ENCODE data around the gene RNF138. TPM values are rescaled to one million over a fixed set of nuclear protein-coding genes. Genes with fewer than 3 reads are reported as not detected.

The RNF138 gene
- total and polyA plus RNA-seq, 2 of the 13 experiments (the other 11 are each of a cell fraction or from before 2014, with no cell fraction given): 14.6 to 33.6 TPM

DNA sequence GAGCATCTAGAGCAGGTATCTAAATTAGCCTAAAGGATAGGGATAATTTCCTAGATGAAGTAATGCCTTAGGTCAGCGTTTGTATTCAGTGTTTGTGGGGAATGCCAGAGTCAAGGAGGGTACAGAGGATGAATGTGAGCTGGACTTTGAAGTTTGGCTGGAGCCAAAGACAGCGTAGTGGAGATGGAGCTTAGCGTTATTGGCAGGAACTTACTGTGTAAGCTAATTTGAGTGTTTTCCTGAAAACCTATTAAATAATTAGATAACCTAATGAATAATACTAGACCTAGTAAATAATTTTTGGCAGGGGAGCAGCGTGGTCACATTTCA, 4.2 kb downstream of the RNF138 start:
- FAIRE-seq: peak; percentile 56
- Histone ChIP-seq H3K79me2 (ENCODE audit: insufficient read depth, low read length) (peaks cover 70% of the 10 kb centered on the region), H4K20me1 (ENCODE audit: insufficient read depth, low read length) (peaks cover 24% of the 10 kb centered on the region; the same call in 1 of the 2 replicates), H3K4me2 (ENCODE audit: low read depth, low read length) (peak overlapping the region; percentile 91), H3K36me3 (replicated peaks in 1 of 2; ENCODE audit: control insufficient read depth in 1 of 2, insufficient read depth in 2 of 2, low read length in 2 of 2) (peaks cover 5 to 13% of the 10 kb centered on the region in 2 experiments; a peak in 3 of 5 replicates), H3K4me1 (ENCODE audit: insufficient read depth, low read length) (peaks cover 50% of the 10 kb centered on the region), H3K4me3 (replicated peaks in 1 of 3; ENCODE audit: insufficient read depth in 1 of 3, low read depth in 2 of 3, low read length in 3 of 3) (no peak overlapping the region; a peak in 1 of 6 replicates), H3K9ac (ENCODE audit: insufficient read depth, low read depth, low read length) (no peak overlapping the region), H3K27me3 (ENCODE audit: control insufficient read depth in 1 of 2, insufficient read depth in 2 of 2, low read length in 2 of 2) (no peaks in the 10 kb centered on the region), H2AFZ (ENCODE audit: low read length) (no peak overlapping the region), H3K9me3 (ENCODE audit: low read length) (no peaks in the 10 kb centered on the region), H3K27ac (ENCODE audit: extremely low read length, insufficient read depth, low read length) (no peak overlapping the region)
- in situ Hi-C loops (cut with HindIII; ENCODE audit: extremely low pct_ligation_motif_present, low pct_unique_long_range_greater_than_20kb): no loop called here
- no peak for ATAC-seq
- 28% methylated on average over 4 of the region's 4 CpGs for WGBS (ENCODE audit: low lambda C conversion rate)
- ChIA-PET CTCF (ENCODE audit: low intra/inter-chr PET ratio, low total read pairs) (no interaction called here), POLR2A (no interaction called here)
- intact Hi-C loops (cut with micrococcal nuclease; ENCODE audit: unreplicated experiment): loop anchor here (2.0 to 10.0 kb wide), 2 partner anchors 15 to 511 kb away; no protein-coding TSS in a partner anchor
- no TSS peak for BruUV-seq (replicated peaks)
- peak; percentile 28 for DNase-seq (ENCODE audit: low spot score)
- TF ChIP-seq TCF7 (IDR thresholded peaks at IDR 0.05; ENCODE audit: low read depth) (0 out of 2 replicates have a peak, but pooled peaks have one; percentile 5), HNF4G (IDR thresholded peaks at IDR 0.05; ENCODE audit: borderline replicate concordance, low read depth, low read length) (0 out of 2 replicates have a peak, but pooled peaks have one; percentile 12), HNF4G (CRISPR knock-in tag; IDR thresholded peaks at IDR 0.05; ENCODE audit: borderline replicate concordance, low read depth) (no peak), ZNF543 (CRISPR knock-in tag; IDR thresholded peaks at IDR 0.05) (no peak), MAFF (IDR thresholded peaks at IDR 0.05; ENCODE audit: low read depth, low read length) (peak; percentile 41; the same call in 1 of the 2 replicates), MAFK (conservative IDR thresholded peaks at IDR 0.05 in 1 of 2, IDR thresholded peaks at IDR 0.05 in 1 of 2; ENCODE audit: low read length in 2 of 2) (peak; percentile 56 to 63), SP2 (CRISPR knock-in tag; IDR thresholded peaks at IDR 0.05) (no peak), KLF12 (CRISPR knock-in tag; IDR thresholded peaks at IDR 0.05; ENCODE audit: borderline replicate concordance) (no peak), RNF2 (conservative IDR thresholded peaks at IDR 0.05; ENCODE audit: low read depth) (no peak), ZSCAN9 (CRISPR knock-in tag; IDR thresholded peaks at IDR 0.05; ENCODE audit: borderline replicate concordance) (no peak), ELF3 (CRISPR knock-in tag; IDR thresholded peaks at IDR 0.05) (no peak), JUND (CRISPR knock-in tag; IDR thresholded peaks at IDR 0.05) (no peak), HNF4A (CRISPR knock-in tag; IDR thresholded peaks at IDR 0.05) (peak; percentile 76), ZNF629 (CRISPR knock-in tag; conservative IDR thresholded peaks at IDR 0.05) (no peak), SETDB1 (CRISPR knock-in tag; IDR thresholded peaks at IDR 0.05; ENCODE audit: borderline replicate concordance) (no peak), AKAP8 (CRISPR knock-in tag; IDR thresholded peaks at IDR 0.05) (no peak)
- TF ChIP-seq, protein P1, sequence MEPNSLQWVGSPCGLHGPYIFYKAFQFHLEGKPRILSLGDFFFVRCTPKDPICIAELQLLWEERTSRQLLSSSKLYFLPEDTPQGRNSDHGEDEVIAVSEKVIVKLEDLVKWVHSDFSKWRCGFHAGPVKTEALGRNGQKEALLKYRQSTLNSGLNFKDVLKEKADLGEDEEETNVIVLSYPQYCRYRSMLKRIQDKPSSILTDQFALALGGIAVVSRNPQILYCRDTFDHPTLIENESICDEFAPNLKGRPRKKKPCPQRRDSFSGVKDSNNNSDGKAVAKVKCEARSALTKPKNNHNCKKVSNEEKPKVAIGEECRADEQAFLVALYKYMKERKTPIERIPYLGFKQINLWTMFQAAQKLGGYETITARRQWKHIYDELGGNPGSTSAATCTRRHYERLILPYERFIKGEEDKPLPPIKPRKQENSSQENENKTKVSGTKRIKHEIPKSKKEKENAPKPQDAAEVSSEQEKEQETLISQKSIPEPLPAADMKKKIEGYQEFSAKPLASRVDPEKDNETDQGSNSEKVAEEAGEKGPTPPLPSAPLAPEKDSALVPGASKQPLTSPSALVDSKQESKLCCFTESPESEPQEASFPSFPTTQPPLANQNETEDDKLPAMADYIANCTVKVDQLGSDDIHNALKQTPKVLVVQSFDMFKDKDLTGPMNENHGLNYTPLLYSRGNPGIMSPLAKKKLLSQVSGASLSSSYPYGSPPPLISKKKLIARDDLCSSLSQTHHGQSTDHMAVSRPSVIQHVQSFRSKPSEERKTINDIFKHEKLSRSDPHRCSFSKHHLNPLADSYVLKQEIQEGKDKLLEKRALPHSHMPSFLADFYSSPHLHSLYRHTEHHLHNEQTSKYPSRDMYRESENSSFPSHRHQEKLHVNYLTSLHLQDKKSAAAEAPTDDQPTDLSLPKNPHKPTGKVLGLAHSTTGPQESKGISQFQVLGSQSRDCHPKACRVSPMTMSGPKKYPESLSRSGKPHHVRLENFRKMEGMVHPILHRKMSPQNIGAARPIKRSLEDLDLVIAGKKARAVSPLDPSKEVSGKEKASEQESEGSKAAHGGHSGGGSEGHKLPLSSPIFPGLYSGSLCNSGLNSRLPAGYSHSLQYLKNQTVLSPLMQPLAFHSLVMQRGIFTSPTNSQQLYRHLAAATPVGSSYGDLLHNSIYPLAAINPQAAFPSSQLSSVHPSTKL (CRISPR knock-in tag; IDR thresholded peaks at IDR 0.05): 0 out of 2 replicates have a peak, but pooled peaks have one; percentile 9
- TF ChIP-seq, protein P2, sequence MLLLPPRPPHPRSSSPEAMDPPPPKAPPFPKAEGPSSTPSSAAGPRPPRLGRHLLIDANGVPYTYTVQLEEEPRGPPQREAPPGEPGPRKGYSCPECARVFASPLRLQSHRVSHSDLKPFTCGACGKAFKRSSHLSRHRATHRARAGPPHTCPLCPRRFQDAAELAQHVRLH (CRISPR knock-in tag; IDR thresholded peaks at IDR 0.05; ENCODE audit: borderline replicate concordance, low read depth): no peak
- TF ChIP-seq, protein P3, sequence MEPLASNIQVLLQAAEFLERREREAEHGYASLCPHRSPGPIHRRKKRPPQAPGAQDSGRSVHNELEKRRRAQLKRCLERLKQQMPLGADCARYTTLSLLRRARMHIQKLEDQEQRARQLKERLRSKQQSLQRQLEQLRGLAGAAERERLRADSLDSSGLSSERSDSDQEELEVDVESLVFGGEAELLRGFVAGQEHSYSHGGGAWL (CRISPR knock-in tag; IDR thresholded peaks at IDR 0.05): no peak
- TF ChIP-seq, protein P4, sequence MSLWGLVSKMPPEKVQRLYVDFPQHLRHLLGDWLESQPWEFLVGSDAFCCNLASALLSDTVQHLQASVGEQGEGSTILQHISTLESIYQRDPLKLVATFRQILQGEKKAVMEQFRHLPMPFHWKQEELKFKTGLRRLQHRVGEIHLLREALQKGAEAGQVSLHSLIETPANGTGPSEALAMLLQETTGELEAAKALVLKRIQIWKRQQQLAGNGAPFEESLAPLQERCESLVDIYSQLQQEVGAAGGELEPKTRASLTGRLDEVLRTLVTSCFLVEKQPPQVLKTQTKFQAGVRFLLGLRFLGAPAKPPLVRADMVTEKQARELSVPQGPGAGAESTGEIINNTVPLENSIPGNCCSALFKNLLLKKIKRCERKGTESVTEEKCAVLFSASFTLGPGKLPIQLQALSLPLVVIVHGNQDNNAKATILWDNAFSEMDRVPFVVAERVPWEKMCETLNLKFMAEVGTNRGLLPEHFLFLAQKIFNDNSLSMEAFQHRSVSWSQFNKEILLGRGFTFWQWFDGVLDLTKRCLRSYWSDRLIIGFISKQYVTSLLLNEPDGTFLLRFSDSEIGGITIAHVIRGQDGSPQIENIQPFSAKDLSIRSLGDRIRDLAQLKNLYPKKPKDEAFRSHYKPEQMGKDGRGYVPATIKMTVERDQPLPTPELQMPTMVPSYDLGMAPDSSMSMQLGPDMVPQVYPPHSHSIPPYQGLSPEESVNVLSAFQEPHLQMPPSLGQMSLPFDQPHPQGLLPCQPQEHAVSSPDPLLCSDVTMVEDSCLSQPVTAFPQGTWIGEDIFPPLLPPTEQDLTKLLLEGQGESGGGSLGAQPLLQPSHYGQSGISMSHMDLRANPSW (CRISPR knock-in tag; IDR thresholded peaks at IDR 0.05; ENCODE audit: borderline replicate concordance): no peak
